H9 (cell line): ENCODE results near the gene PIAS1. TPM values are rescaled to one million over a fixed set of nuclear protein-coding genes. Genes with fewer than 3 reads are reported as not detected.

Experiments
- DNase-seq: peaks from one replicate; pipeline ENCODE4 v3.0.0-alpha.2; 2017
- H2AFZ ChIP-seq: one replicate; pipeline ENCODE4 v1.6.1; 2013; ENCODE audit warnings: mild to moderate bottlenecking, low read length, control low read depth, moderate library complexity
- H2AK5ac ChIP-seq: 2 replicates; pipeline ENCODE4 v1.6.1; 2013; ENCODE audit warnings: low read length, control low read depth, mixed read lengths; ENCODE audit not compliant: insufficient read length
- H2BK120ac ChIP-seq: one replicate; pipeline ENCODE4 v1.6.1; 2013; ENCODE audit warnings: low read depth, mild to moderate bottlenecking, low read length, control low read depth, inconsistent platforms; ENCODE audit not compliant: poor library complexity, severe bottlenecking
- H2BK12ac ChIP-seq: 2 replicates; pipeline ENCODE4 v1.6.1; 2013; ENCODE audit warnings: low read length, control low read depth, mixed read lengths, low read depth; ENCODE audit not compliant: insufficient read length
- H2BK15ac ChIP-seq: 2 replicates; pipeline ENCODE4 v1.6.1; 2013; ENCODE audit warnings: low read depth, low read length, control low read depth
- H2BK20ac ChIP-seq: one replicate; pipeline ENCODE4 v1.6.1; 2013; ENCODE audit warnings: low read depth, mild to moderate bottlenecking, low read length, control low read depth, inconsistent platforms; ENCODE audit not compliant: poor library complexity, severe bottlenecking
- H2BK5ac ChIP-seq: 2 replicates; pipeline ENCODE4 v1.6.1; 2013; ENCODE audit warnings: low read length, control low read depth, mixed read lengths; ENCODE audit not compliant: insufficient read length
- H3K14ac ChIP-seq: 2 replicates; pipeline ENCODE4 v1.6.1; 2013; ENCODE audit warnings: low read length, control low read depth; ENCODE audit not compliant: insufficient read depth
- H3K18ac ChIP-seq: 2 replicates; pipeline ENCODE4 v1.6.1; 2013; ENCODE audit warnings: low read depth, mild to moderate bottlenecking, mixed read lengths, low read length, control low read depth; ENCODE audit not compliant: insufficient read length
- H3K23ac ChIP-seq: 2 replicates; pipeline ENCODE4 v1.6.1; 2013; ENCODE audit warnings: low read length, control low read depth, mixed read lengths, low read depth; ENCODE audit not compliant: insufficient read length
- H3K23me2 ChIP-seq: 2 replicates; pipeline ENCODE4 v1.6.1; 2013; ENCODE audit warnings: low read depth, mild to moderate bottlenecking, mixed read lengths, low read length, control low read depth; ENCODE audit not compliant: insufficient read length, poor library complexity, severe bottlenecking
- H3K27ac ChIP-seq: 2 replicates; pipeline ENCODE4 v1.5.1; 2013; ENCODE audit warnings: low read length, control low read depth, mixed read lengths, low read depth; ENCODE audit not compliant: insufficient read length
- H3K27me3 ChIP-seq: 2 replicates; pipeline ENCODE4 v1.6.1; 2013; ENCODE audit warnings: low read length, control low read depth, inconsistent platforms; ENCODE audit not compliant: insufficient read depth
- H3K4ac ChIP-seq: 2 replicates; pipeline ENCODE4 v1.6.1; 2013; ENCODE audit warnings: low read depth, mild to moderate bottlenecking, control low read depth, inconsistent platforms, low read length, moderate library complexity
- H3K4me1 ChIP-seq: 2 replicates; pipeline ENCODE4 v1.6.1; 2013; ENCODE audit warnings: low read length, control low read depth, inconsistent platforms; ENCODE audit not compliant: insufficient read depth
- H3K4me2 ChIP-seq: 2 replicates; pipeline ENCODE4 v1.6.1; 2013; ENCODE audit warnings: low read length, control low read depth, mixed read lengths; ENCODE audit not compliant: insufficient read length, insufficient read depth
- H3K56ac ChIP-seq: 2 replicates; pipeline ENCODE4 v1.6.1; 2013; ENCODE audit warnings: low read depth, mild to moderate bottlenecking, mixed read lengths, low read length, control low read depth; ENCODE audit not compliant: insufficient read length
- H3K79me1 ChIP-seq: 2 replicates; pipeline ENCODE4 v1.6.1; 2013; ENCODE audit warnings: low read depth, mild to moderate bottlenecking, moderate library complexity, low read length, control low read depth, inconsistent platforms; ENCODE audit not compliant: insufficient read depth, poor library complexity, severe bottlenecking
- H3K79me2 ChIP-seq: 2 replicates; pipeline ENCODE4 v1.6.1; 2013; ENCODE audit warnings: low read length, control low read depth, inconsistent platforms; ENCODE audit not compliant: insufficient read depth
- H3K9ac ChIP-seq: 2 replicates; pipeline ENCODE4 v1.6.1; 2013; ENCODE audit warnings: low read length, control low read depth, mixed read lengths; ENCODE audit not compliant: insufficient read length; ENCODE audit errors: extremely low read depth
- H3K9me3 ChIP-seq: one replicate; pipeline ENCODE4 v1.6.1; 2013; ENCODE audit warnings: low read depth, low read length, inconsistent platforms; ENCODE audit not compliant: control insufficient read depth
- H3T11ph ChIP-seq: one replicate; pipeline ENCODE4 v1.6.1; 2013; ENCODE audit warnings: mild to moderate bottlenecking, low read length, control low read depth, inconsistent platforms
- H4K20me1 ChIP-seq: one replicate; pipeline ENCODE4 v1.6.1; 2013; ENCODE audit not compliant: control insufficient read depth, insufficient read length, insufficient read depth
- H4K5ac ChIP-seq: 2 replicates; pipeline ENCODE4 v1.6.1; 2013; ENCODE audit warnings: low read depth, mild to moderate bottlenecking, mixed read lengths, low read length, control low read depth; ENCODE audit not compliant: insufficient read length
- H4K8ac ChIP-seq: replicated peaks from 2 replicates; pipeline ENCODE4 v1.6.1; 2013; ENCODE audit warnings: low read length, control low read depth, mixed read lengths, low read depth; ENCODE audit not compliant: insufficient read length
- H4K91ac ChIP-seq: 2 replicates; pipeline ENCODE4 v1.6.1; 2013; ENCODE audit warnings: low read depth, mild to moderate bottlenecking, moderate library complexity, mixed read lengths, low read length, control low read depth; ENCODE audit not compliant: insufficient read length
- H3K27ac Mint-ChIP-seq, 3 experiments: 2 replicates in 2 of 3; 3 replicates in 1 of 3; pipeline ENCODE4 v1.8.0; 2020 to 2021; ENCODE audit warnings: mixed read lengths in 3 of 3, mild to moderate bottlenecking in 1 of 3, moderate library complexity in 1 of 3
- H3K27me3 Mint-ChIP-seq: 2 replicates; pipeline ENCODE4 v1.8.0; 2021; ENCODE audit warnings: low read depth, mild to moderate bottlenecking, moderate library complexity, mixed read lengths
- H3K36me3 Mint-ChIP-seq, 3 experiments: 2 replicates in 2 of 3; 3 replicates in 1 of 3; pipeline ENCODE4 v1.8.0; 2020 to 2021; ENCODE audit warnings: low read depth in 3 of 3, mixed read lengths in 3 of 3; ENCODE audit not compliant: insufficient read depth in 1 of 3
- H3K4me1 Mint-ChIP-seq, 2 experiments: 2 replicates each; pipeline ENCODE4 v1.8.0; 2020; ENCODE audit warnings: mixed read lengths in 2 of 2
- H3K4me3 Mint-ChIP-seq, 2 experiments: 2 replicates in 1 of 2; 3 replicates in 1 of 2; pipeline ENCODE4 v1.8.0; 2020 to 2021; ENCODE audit warnings: mild to moderate bottlenecking in 2 of 2, mixed read lengths in 2 of 2, moderate library complexity in 1 of 2
- H3K9me3 Mint-ChIP-seq, 2 experiments: 2 replicates in 1 of 2; 3 replicates in 1 of 2; pipeline ENCODE4 v1.8.0; 2020; ENCODE audit warnings: mild to moderate bottlenecking in 2 of 2, mixed read lengths in 2 of 2, moderate library complexity in 1 of 2
- CTCF ChIP-seq: fragments of 200-600 bp; sonication (generic); conservative IDR thresholded peaks from 3 replicates; pipeline ENCODE4 v1.8.0; 2021; ENCODE audit warnings: antibody characterized with exemption, mild to moderate bottlenecking
- WGBS: extraction: QIAGEN DNeasy Blood & Tissue Kit; methylation state at CpG from one replicate; pipeline ENCODE4 v1.1.7; 2013; ENCODE audit warnings: missing lambda C conversion rate, low lambda C conversion rate, mixed read lengths; ENCODE audit not compliant: insufficient read length; ENCODE audit errors: extremely low coverage; 5-methylcytosine and 5-hydroxymethylcytosine counted together
- total RNA-seq: library from RNA; stranded (reverse); gene quantifications from 2 replicates; pipeline ENCODE4 v1.2.1, GENCODE V29; 2021

The PIAS1 gene
- total RNA-seq, 1 experiment from 2014 or later = 31.1 TPM

GRCh38 chr15:68207176-68207935 lies 153.2 kb downstream of the PIAS1 start:
- peaks cover 2% of the 10 kb centered on the region for H4K20me1 ChIP-seq
- H4K8ac ChIP-seq = no peak overlapping the region
- no peak overlapping the region for H2BK5ac ChIP-seq
- H3K4me2 ChIP-seq = no peak overlapping the region
- no peaks in the 10 kb centered on the region; the same call in none of the 2 replicates for H3K27me3 Mint-ChIP-seq
- H3K4me1 Mint-ChIP-seq = peaks cover 24 to 45% of the 10 kb centered on the region in 2 experiments
- no peak overlapping the region for H2AFZ ChIP-seq
- no peak overlapping the region for H3T11ph ChIP-seq
- H3K14ac ChIP-seq = no peak overlapping the region
- H3K9me3 ChIP-seq = no peaks in the 10 kb centered on the region
- H3K4me3 Mint-ChIP-seq = no peak overlapping the region
- H3K27me3 ChIP-seq = no peaks in the 10 kb centered on the region
- WGBS = no CpG with 5 or more reads among the region's 12 CpGs
- peaks cover 6 to 12% (median 8%) of the 10 kb centered on the region in 3 experiments; a peak in 4 of 7 replicates for H3K36me3 Mint-ChIP-seq
- no peak overlapping the region for H4K5ac ChIP-seq
- H3K9me3 Mint-ChIP-seq = no peaks in the 10 kb centered on the region
- H3K23ac ChIP-seq = no peak overlapping the region
- peaks cover 4% of the 10 kb centered on the region for H3K79me1 ChIP-seq
- H3K9ac ChIP-seq = no peak overlapping the region
- no peaks in the 10 kb centered on the region for H3K79me2 ChIP-seq
- H2BK15ac ChIP-seq = no peak overlapping the region
- no peak overlapping the region for H3K18ac ChIP-seq
- H3K56ac ChIP-seq = no peak overlapping the region
- H4K91ac ChIP-seq = no peak overlapping the region
- no peak overlapping the region for H2BK12ac ChIP-seq
- no peak overlapping the region for H2BK120ac ChIP-seq
- H3K27ac Mint-ChIP-seq = peak overlapping the region; percentile 76 to 94 (median 88); a peak in 4 of 7 replicates
- no peak overlapping the region for H2BK20ac ChIP-seq
- H3K27ac ChIP-seq = no peak overlapping the region
- no peak overlapping the region for H3K4ac ChIP-seq
- H2AK5ac ChIP-seq = no peak overlapping the region
- no peak for TF ChIP-seq CTCF
- DNase-seq = no peak
- H3K4me1 ChIP-seq = peaks cover 11% of the 10 kb centered on the region
- no peaks in the 10 kb centered on the region for H3K23me2 ChIP-seq
